Left renal cortex interstitium (tissue), 4 donors: ENCODE results near the gene CTSL. TPM values are rescaled to one million over a fixed set of nuclear protein-coding genes. Genes with fewer than 3 reads are reported as not detected.
"Not testable (repeated sequence)": the region's sequence is repeated elsewhere in the genome, so short reads cannot be mapped to it uniquely, and the experiment has no call there.

Experiments
- DNase-seq, 4 donors: peaks; one replicate each; pipeline ENCODE4 v3.0.0-alpha.2; 2013; ENCODE audit warnings: low read depth in 4 of 4, low spot score in 2 of 4, missing footprints in 1 of 4
- polyA plus RNA-seq, 4 donors: library from polyadenylated mRNA; unstranded; fragments of 120-200 nt; gene quantifications; one replicate each; pipeline ENCODE4 v1.2.1, GENCODE V29; 2013; ENCODE audit not compliant: insufficient read length in 4 of 4

The CTSL gene
- polyA plus RNA-seq, 4 donors: 117 to 195 (median 160) TPM

DNA sequence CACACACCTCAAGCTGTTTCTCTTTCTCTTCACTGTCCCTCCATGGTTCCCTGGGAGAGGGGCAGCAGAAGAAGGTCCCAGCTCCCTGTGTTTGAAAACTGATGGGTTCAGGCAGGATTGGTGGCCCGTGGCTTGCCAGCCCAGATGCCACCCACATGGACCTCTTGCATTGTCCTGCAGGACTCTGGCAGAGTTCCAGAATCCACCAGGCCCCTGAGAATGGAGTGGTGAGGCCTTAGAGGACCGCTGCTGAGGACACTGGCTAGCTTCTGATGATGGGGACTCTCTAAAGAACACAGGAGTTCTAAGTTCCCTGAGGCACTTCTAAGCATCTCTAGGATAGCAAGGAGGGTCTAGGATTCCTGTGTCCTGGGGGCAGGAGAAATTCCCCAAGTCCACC, 24.8 kb downstream of the CTSL start:
- no peak for DNase-seq

DNA sequence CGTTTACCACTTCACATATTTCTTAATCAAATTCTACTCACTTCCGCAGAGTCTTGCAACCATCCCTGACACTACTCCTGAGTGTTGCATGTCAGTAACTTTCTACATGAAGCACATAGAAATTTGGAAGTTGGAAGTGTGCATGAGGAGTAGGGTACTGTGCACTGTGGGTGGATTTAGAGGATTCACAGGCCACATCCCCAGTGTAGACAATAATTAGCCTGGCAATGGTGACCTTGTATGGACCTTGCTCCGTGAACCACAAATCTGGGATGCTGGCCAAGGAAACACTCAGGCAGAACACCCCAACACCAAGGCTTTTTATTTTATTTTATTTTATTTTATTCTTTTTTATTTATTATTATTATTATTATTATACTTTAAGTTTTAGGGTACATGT, 25.5 kb downstream of the CTSL start:
- no peak for DNase-seq

DNA sequence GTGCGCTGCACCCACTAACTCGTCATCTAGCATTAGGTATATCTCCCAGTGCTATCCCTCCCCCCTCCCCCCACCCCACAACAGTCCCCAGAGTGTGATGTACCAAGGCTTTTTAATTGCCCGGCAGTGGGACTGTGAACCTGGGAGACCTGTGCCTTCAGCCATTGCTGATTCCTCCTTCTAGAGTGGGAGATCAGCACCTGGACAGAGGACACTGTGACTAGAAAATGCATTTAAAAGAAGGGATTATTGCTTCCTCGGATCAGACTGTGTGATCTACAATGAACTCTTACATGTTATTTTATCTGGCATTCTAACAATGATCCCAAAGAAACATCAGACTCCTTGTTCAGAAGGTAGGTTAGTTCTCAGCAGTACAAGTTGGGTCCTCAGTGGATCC, 25.9 kb downstream of the CTSL start:
- no peak for DNase-seq

DNA sequence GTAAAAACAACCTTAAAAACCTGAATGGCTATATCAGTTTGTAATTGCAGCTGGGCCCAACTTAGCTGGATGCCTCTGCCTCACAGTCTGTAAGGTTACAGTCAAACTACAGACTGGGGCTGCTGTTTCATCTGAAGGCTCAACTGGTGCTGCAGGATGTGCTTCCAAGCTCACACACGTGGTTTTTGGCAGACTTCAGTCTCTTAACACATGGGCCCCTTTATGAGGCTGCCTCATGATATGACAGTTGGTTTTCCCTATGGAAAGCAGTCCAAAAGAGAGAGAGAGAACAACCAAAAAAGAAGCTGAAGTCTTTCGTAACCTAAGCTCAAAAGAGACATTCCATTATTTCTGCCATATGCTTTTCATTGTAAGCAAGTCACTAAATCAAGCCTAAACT, 27.4 kb downstream of the CTSL start:
- no peak for DNase-seq

DNA sequence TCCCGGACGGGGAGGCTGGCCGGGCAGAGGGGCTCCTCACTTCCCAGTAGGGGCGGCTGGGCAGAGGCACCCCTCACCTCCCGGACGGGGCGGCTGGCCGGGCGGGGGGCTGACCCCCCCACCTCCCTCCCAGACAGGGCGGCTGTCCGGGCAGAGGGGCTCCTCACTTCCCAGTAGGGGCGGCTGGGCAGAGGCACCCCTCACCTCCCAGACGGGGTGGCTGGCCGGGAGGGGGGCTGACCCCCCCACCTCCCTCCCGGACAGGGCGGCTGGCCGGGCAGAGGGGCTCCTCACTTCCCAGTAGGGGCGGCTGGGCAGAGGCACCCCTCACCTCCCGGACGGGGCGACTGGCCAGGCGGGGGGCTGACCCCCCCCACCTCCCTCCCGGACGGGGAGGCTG, 32.4 kb downstream of the CTSL start:
- not testable (repeated sequence) for DNase-seq

DNA sequence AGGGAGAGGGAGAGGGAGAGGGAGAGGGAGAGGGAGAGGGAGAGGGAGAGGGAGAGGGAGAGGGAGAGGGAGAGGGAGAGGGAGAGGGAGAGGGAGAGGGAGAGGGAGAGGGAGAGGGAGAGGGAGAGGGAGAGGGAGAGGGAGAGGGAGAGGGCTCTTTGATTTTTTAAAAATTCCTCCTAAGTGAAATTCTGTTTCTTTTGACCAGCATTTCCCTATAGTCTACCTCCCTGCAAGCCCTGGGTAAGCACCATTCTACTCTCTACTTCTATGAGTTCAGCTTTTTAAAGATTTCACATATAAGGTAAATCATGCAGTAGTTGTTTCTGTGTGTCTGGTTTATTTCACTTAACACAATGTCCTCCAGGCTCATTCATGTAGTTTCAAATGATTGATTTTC, 34.1 kb downstream of the CTSL start:
- not testable (repeated sequence) for DNase-seq

DNA sequence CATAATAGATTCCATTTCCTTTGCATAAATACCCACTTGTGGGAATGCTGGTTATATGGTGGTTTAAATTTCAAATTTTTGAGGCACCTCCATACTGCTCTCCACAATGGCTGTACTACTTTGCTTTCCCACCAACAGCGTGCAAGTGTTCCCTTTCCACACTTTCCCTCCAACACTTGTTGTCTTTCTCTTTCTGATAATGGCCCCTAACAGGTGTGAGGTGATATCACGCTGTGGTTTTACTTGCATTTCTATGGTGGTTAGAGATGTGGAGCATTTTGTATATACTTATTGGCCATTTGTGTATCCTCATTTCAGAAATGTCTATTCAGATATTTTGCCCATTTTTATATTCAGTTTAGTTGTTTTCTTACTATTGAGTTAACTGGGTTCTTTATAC, 34.6 kb downstream of the CTSL start:
- DNase-seq: no peak

DNA sequence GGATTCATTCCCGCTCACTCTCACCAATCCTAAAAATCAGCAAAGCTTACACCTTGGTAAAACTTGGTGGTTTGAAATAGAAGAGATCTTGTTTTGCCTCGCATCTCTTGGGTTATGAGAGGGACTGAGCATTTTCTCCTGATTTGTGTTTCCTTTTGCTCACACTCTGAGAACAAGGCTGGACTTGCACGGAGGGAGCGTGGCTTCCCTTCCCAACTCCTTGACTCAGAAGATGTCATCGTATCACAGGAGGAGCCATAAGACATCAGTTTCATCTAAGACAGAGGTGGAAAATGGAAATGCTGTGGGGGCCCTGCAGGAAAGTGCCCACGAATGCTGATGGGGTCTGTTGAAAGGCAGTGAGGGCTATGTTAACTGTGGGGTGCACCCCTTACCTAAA, 37.4 kb downstream of the CTSL start:
- DNase-seq: no peak

DNA sequence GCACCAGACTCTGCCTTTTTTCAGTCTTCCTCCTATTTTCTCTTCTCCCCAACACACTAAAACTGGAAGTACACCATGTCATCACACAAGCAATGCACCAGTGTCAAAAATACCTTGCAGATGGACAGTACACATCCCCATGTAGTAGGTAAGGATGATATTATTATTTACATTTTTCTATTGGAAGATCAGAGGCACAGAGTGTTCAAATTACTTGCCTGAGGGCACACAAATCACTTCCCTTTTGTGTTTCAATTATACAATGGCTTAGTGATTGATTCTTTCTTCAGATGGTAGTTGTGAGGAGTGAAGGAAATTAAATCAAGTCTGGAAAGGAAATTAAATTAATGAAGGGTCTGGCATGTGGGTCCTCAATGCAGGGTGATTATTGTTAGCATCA, 39.6 kb downstream of the CTSL start:
- no peak for DNase-seq

DNA sequence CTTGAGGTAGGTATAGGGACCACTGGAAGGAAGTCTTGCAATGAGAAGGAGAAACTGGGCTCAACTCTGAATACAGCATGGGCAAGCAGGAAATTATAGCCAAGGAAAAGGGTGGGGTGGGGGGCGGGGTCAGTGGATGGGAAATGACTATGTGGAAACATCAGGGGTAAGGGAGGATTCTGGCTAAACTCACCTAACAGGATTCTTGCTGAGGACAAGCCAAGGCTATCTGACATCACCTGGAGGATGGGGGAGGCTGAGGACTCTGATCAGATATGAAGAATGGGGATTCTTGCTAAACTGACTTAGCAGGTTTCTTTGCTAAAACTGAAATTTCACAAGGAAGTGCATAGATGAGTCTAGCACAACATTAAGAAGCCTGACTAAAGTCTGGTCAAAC, 40.8 kb downstream of the CTSL start:
- DNase-seq: no peak

DNA sequence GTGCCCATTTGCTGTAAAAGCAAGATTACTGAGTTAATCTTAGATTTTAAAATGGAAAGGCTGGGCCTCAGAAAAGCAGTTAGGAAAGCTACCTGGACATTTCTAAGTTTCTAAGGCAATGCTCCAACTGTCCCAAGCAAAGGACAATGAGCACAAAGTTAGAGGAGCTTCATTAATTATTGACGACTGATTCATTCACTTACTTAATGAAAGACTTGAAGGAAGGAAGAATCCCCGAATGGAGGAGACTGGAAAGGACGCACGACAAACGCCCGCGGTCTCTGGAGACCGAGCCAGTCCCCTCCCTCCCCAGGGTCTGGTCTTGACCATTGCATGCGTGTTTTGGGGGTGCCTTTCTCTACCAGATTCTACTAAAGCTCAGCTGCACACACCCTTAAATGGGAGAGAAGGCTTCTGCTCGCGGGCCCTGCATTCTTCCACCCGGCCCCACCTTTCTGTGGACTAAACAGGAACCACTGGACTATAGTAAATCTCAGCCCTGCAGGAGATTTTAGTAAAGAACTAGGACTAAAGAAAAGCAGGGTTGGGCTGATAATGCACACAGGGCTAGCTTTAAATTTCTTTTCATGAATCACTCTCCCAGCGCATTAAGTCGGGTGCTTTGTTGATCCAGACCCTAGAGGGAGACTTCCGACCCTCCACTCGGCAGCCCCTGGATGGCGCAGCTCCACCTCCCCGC, 44.8 kb downstream of the CTSL start:
- DNase-seq: no peak

DNA sequence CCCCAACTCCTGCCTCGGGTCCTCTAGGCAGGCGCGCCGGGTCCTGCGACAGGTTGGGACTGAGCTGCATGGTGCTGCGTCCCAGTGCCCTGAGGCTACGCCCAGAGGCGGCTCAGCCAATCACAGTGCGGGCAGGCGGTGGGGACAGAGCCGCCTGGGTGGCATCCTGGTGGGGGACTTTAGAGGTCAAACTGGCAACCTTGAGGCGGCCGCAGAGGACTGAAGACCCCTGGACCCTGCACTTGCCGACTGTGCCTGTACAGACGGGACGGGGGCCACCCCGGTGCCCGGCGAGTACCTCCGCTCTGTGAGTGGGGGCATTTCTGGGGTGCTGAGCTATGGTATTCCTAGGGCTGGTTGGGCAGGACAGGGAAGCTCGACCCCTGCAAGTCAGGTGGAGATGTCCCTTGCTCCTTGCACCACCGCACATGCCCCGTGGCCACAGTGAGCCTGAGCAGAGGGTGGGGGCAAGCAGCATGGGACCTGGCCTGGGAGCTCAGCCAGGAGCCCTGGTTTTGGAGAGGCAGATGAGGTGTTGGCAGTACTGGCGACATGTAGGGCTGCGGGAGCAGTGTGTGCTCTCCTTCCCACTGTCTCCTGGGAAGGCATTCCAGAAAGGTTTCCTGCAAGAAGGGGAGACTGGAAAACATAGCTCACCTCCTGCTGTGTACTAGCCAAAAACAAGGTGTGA, 45.5 kb downstream of the CTSL start:
- no peak for DNase-seq

DNA sequence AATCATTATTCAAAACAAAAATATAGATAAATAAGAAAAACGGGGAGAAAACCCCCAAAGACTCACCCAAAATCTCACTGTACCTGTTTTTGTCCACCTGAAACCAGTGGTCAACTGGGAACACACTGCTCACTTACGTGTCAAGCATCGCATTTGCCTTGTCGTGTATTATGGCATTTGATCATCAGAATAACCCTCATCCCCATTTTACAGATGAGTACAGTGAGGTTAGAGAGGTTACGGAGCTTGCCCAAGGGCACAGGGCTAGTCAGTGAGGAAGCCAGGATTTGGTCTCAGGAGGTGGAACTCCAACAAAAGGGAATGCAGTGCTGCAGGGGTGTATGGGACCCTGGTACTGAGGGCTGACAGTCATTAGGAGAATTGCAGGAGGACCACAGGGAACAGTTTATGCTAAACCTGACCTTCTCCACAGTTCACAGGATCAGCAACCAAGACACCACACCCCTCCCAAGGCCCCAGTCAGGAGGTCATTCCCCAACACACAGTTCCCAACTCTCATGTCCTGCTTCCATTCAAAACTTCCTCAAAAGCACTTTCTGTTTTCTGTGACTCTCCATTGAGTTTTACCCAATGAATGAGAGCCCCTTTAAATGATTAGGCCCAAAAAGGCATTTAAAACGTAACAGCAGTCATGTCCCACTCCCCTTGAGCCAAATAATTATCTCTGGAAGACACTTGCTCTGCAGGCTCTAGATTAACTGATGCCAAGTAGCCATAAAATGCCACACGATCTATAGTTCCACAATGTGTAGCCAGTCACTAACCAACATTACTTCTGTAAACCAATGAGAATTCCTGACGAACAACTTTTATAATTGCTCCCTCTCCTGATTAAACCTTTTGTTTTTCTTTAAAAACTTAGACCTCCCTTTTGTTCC, 50.8 kb downstream of the CTSL start:
- DNase-seq: no peak

DNA sequence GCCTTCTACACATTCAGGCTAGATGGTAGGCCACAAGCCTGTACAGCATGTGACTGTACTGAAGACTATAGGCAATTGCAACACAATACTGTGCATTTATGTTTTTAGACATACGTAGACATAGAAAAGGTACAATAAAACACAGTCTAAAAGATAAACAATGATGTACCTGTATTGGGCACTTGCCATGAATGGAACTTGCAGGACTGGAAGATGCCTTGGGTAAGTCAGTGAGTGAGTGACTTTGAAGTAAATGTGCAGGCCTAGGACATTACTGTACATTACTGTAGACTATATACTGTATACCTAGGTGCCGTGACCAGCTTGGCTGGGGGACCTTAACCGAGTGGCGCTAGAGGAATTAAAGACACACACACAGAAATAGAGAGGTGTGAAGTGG, 53.1 kb downstream of the CTSL start:
- DNase-seq: no peak

Other genes starting within 250 kb of the CTSL start
- 10 to 100 TPM; 58.5 to 91.7 (median 75.3) TPM for gene DAPK1, start 228.3 kb upstream of the CTSL start, polyA plus RNA-seq
- gene SPATA31E1, start 156.8 kb downstream of the CTSL start, polyA plus RNA-seq: under 1 TPM in 1 of 4 donors, not detected in 3; 0.03 TPM
- under 1 TPM; 0.47 to 0.74 (median 0.69) TPM for gene SPATA31C1, start 191.8 kb downstream of the CTSL start, polyA plus RNA-seq
- gene CDK20, start 248.4 kb downstream of the CTSL start, polyA plus RNA-seq: 10 to 100 TPM; 19.4 to 24.4 (median 21.9) TPM